CD4-positive, alpha-beta T cell (primary cell): ENCODE data around the gene AP3B1. TPM values are rescaled to one million over a fixed set of nuclear protein-coding genes. Genes with fewer than 3 reads are reported as not detected.

ENCODE experiments used
- ATAC-seq: fragments of 200-7000 bp; cut with Tn5 transposase; one replicate; pipeline ENCODE4 v1.10.0; 2022; ENCODE audit warnings: mild to moderate bottlenecking; ENCODE audit not compliant: poor library complexity
- CTCF ChIA-PET: fragments of 350-600 bp; sonication (Branson Sonifier 250); formaldehyde crosslinking; loops from one replicate; lab custom pipeline; 2021; ENCODE audit warnings: antibody characterized with exemption, inconsistent platforms; lab: Charles Lee
- POLR2A ChIA-PET: fragments of 350-600 bp; sonication (Branson Sonifier 250); formaldehyde crosslinking; loops from one replicate; lab custom pipeline; 2021; ENCODE audit warnings: antibody characterized with exemption, inconsistent platforms; lab: Charles Lee
- DNase-seq, 14 experiments: peaks; one replicate each; pipeline ENCODE4 v3.0.0-alpha.2; 2013 to 2020; ENCODE audit warnings: mixed read lengths in 2 of 14
- H3K27ac ChIP-seq, 2 donors: one replicate each; pipeline versions ENCODE4 v1.5.1 to v1.7.0; 2013; ENCODE audit warnings: low read length in 2 of 2, low read depth in 1 of 2, mild to moderate bottlenecking in 1 of 2
- H3K27me3 ChIP-seq, 2 experiments: 1 replicate in 1 of 2; 2 replicates in 1 of 2; pipeline versions ENCODE4 v1.6.1 to v1.7.0; 2013; ENCODE audit warnings: low read length in 2 of 2, control low read depth in 1 of 2, mild to moderate bottlenecking in 1 of 2, moderate library complexity in 1 of 2; ENCODE audit not compliant: insufficient read depth in 2 of 2, control insufficient read depth in 1 of 2
- H3K36me3 ChIP-seq: one replicate; pipeline ENCODE4 v1.6.1; 2013; ENCODE audit warnings: low read length, control low read depth; ENCODE audit not compliant: insufficient read depth
- H3K4me1 ChIP-seq: one replicate; pipeline ENCODE4 v1.6.1; 2013; ENCODE audit warnings: low read length, control low read depth; ENCODE audit not compliant: insufficient read depth
- H3K4me3 ChIP-seq: one replicate; pipeline ENCODE4 v1.5.1; 2013; ENCODE audit warnings: mild to moderate bottlenecking, low read length, moderate library complexity
- H3K9me3 ChIP-seq, 2 experiments: 1 replicate in 1 of 2; 2 replicates in 1 of 2; pipeline versions ENCODE4 v1.6.1 to v1.7.0; 2013; ENCODE audit warnings: low read length in 2 of 2, mild to moderate bottlenecking in 2 of 2, control low read depth in 1 of 2, moderate library complexity in 1 of 2; ENCODE audit not compliant: control insufficient read depth in 1 of 2, insufficient read depth in 1 of 2
- H3K27ac Mint-ChIP-seq: one replicate; pipeline ENCODE4 v1.8.0; 2020; ENCODE audit warnings: mixed read lengths
- H3K27me3 Mint-ChIP-seq: one replicate; pipeline ENCODE4 v1.8.0; 2021; ENCODE audit warnings: mixed read lengths
- H3K36me3 Mint-ChIP-seq: one replicate; pipeline ENCODE4 v1.8.0; 2021; ENCODE audit warnings: low read depth, mixed read lengths
- H3K4me1 Mint-ChIP-seq: one replicate; pipeline ENCODE4 v1.8.0; 2021; ENCODE audit warnings: low read depth, mixed read lengths
- H3K4me3 Mint-ChIP-seq: one replicate; pipeline ENCODE4 v1.8.0; 2020; ENCODE audit warnings: mild to moderate bottlenecking, mixed read lengths
- H3K9me3 Mint-ChIP-seq: one replicate; pipeline ENCODE4 v1.8.0; 2020; ENCODE audit warnings: mixed read lengths
- CTCF ChIP-seq: fragments of 200-600 bp; IDR thresholded peaks from one replicate; pipeline ENCODE4 v1.8.0; 2022; ENCODE audit warnings: antibody characterized with exemption, mild to moderate bottlenecking
- intact Hi-C, 2 experiments: fragments of 100-400 bp; cut with DNase I in 1 of 2; cut with micrococcal nuclease in 1 of 2; formaldehyde crosslinking; loops; one replicate each; pipeline versions ENCODE4 v1.15.1 to v1.9.0; 2023 to 2025; cut with DNase I, micrococcal nuclease
- total RNA-seq, 174 experiments: library from RNA in 2 of 174; stranded (reverse) in 2 of 174; gene quantifications; one replicate each; pipeline ENCODE4 v1.2.3 and lab custom pipeline; 2021 to 2026

Gene AP3B1
- total RNA-seq, 2 experiments from 2014 or later = 24.5 to 24.6 TPM

- no peaks in the 10 kb centered on the region for H3K27me3 Mint-ChIP-seq
- Histone ChIP-seq H3K9me3 (no peaks in the 10 kb centered on the region), H3K27me3 (no peaks in the 10 kb centered on the region), H3K4me1 (no peaks in the 10 kb centered on the region), H3K36me3 (peaks cover 5% of the 10 kb centered on the region), H3K4me3 (no peak overlapping the region), H3K27ac (no peak overlapping the region)
- peaks cover 56% of the 10 kb centered on the region for H3K36me3 Mint-ChIP-seq
- no peaks in the 10 kb centered on the region for H3K9me3 Mint-ChIP-seq
- ATAC-seq (no peak), DNase-seq (no peak)
- no peaks in the 10 kb centered on the region for H3K4me1 Mint-ChIP-seq
- intact Hi-C loops = no loop called here
- no peak overlapping the region for H3K4me3 Mint-ChIP-seq
- ChIA-PET POLR2A (no interaction called here), CTCF (no interaction called here)
- no peak for TF ChIP-seq CTCF
- H3K27ac Mint-ChIP-seq = no peak overlapping the region
Measured at GRCh38 chr5:78003450-78003849, 291.0 kb downstream of the AP3B1 start.

- ChIA-PET CTCF (no interaction called here), POLR2A (no interaction called here)
- H3K4me3 ChIP-seq = no peak overlapping the region
- ATAC-seq = no peak
- H3K27ac ChIP-seq = no peak overlapping the region
- H3K27ac Mint-ChIP-seq = no peak overlapping the region
- no peaks in the 10 kb centered on the region for H3K4me1 ChIP-seq
- no peaks in the 10 kb centered on the region for H3K27me3 Mint-ChIP-seq
- H3K36me3 Mint-ChIP-seq = peaks cover 59% of the 10 kb centered on the region
- H3K27me3 ChIP-seq = no peaks in the 10 kb centered on the region
- no peak overlapping the region for H3K4me3 Mint-ChIP-seq
- no peaks in the 10 kb centered on the region for H3K9me3 ChIP-seq
- TF ChIP-seq CTCF = no peak
- H3K4me1 Mint-ChIP-seq = no peaks in the 10 kb centered on the region
- DNase-seq = no peak
- no peaks in the 10 kb centered on the region for H3K9me3 Mint-ChIP-seq
- peaks cover 5% of the 10 kb centered on the region for H3K36me3 ChIP-seq
- intact Hi-C loops = no loop called here
Measured at GRCh38 chr5:78002690-78003089, 291.8 kb downstream of the AP3B1 start.

- Mint-ChIP-seq H3K9me3 (no peaks in the 10 kb centered on the region), H3K27me3 (no peaks in the 10 kb centered on the region), H3K27ac (no peak overlapping the region), H3K4me1 (no peaks in the 10 kb centered on the region), H3K36me3 (peaks cover 61% of the 10 kb centered on the region), H3K4me3 (no peak overlapping the region)
- peaks cover 5% of the 10 kb centered on the region for H3K36me3 ChIP-seq
- TF ChIP-seq CTCF = no peak
- POLR2A ChIA-PET = no interaction called here
- H3K27ac ChIP-seq = no peak overlapping the region
- H3K9me3 ChIP-seq = no peaks in the 10 kb centered on the region
- peak in 1 of 14 experiments; percentile 7 for DNase-seq
- intact Hi-C loops = no loop called here
- H3K27me3 ChIP-seq = no peaks in the 10 kb centered on the region
- CTCF ChIA-PET = interaction anchor here (0.9 kb wide), 1 partner anchor 16 kb away, joined by 3 read pairs; no protein-coding TSS in a partner anchor
- no peak overlapping the region for H3K4me3 ChIP-seq
- no peaks in the 10 kb centered on the region for H3K4me1 ChIP-seq
- no peak for ATAC-seq
Measured at GRCh38 chr5:78001197-78001596, 293.3 kb downstream of the AP3B1 start.
